ENCODE results near the gene SLC15A3.
"Not testable (repeated sequence)": the region's sequence is repeated elsewhere in the genome, so short reads cannot be mapped to it uniquely, and the experiment has no call there.

The SLC15A3 gene

GRCh38 chr11:60912851-60913528 is 39.0 kb downstream of the SLC15A3 start:
- peak in 1 of 2 experiments; percentile 32 for DNase-seq

DNA sequence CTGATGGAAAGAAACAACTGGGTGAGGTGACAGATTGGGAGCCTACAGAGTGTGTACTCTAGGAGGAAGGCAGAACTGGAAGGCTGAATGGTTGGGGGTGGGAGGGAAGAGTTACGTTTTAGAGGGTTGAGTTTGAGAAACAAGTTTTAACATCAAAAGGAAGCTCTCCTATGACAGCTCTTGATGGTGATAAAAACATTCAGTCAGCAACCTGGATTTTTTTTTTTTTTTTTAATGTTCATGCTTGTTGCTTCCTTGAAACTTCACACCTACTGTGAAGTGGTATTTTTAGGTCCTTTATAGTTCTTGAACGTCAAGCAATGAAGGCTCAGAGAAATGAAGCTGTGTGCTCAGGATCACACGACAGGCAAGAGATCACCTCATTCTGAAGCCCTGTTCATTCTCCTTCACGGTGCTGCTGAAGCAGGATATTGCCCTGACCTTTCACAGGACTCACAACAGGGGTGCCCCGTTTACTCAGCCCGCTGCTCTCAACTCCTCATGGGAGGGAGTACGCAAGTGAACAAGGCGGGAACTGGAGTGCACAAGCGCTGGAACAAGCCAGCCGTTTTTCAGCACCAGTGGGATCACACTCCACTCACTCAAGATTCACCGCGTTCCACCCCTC is 39.6 kb downstream of the SLC15A3 start:
- no peak for DNase-seq

DNA sequence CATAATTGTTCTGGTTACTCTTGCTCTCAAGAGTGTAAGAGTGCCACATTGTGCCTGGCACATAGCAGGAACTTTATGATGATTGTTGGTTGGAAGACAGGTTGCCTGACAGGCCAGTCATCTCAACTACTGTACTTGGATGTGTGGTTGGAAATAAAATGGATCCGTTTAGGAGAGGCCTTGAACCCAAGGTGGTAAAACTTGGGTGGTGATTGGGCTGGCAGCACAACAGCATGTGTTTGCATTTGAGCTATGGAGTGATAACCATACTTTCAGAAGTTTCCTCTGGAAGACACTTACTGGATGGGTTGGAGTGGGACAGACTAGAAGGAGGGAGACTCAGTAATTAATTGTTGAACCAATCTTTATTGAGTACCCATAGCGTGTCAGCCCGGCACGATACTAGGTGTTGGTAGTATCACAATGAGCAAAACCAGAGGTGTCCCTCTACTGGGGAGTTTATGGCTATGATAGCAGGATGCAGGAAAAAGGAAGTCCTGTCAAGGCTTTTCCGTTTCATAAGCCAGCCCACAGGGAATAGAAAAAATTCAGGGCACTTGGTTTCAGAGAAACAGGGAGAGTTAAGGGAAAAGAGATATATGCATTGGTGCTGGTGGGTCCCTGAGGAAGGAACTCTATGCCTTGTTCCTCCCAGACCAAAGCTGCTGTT is 41.1 kb downstream of the SLC15A3 start:
- DNase-seq, result no peak

GRCh38 chr11:60910281-60910687 is 41.7 kb downstream of the SLC15A3 start:
- no peak for DNase-seq

DNA sequence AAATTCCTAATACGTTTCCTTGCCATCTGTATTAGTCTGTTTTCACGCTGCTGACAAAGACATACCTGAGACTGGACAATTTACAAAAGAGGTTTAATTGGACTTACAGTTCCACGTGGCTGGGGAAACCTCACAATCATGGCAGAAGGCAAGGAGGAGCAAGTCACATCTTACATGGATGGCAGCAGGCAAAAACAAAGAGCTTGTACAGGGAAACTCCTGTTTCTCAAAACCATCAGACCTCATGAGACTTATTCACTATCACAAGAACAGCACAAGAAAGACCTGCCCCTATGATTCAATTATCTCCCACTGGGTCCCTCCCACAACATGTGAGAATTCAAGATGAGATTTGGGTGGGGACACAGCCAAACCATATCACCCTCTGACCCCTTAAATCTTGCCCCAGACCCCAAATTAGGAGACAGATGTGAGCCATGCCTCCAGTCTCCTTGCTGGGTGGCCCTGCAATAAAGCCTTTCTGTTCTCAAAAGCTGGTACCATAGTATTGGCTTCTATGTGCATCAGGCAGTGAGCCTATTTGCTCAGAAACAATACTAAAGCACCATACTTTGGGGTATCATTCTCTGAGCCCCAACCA is 42.2 kb downstream of the SLC15A3 start:
- DNase-seq, result not testable (repeated sequence)

DNA sequence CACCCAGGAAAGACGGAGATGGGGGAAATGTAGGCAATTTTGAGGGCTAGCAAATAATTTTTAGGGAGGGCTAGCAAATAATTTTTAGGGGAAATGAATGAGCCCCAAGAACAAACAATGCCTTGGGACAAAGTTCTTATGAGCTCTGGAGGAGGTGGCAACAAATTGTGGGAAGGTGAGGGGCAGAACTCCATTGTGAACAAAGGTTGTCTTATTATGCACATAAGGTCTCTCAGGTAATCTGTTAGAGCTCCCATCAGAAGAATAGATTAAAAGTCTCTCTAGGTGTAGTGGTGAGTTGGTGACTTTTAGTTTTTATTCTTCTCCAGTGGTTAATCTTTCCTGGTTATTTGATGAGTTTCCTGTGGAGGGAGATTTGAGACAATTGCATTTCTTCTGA is 43.2 kb downstream of the SLC15A3 start:
- DNase-seq, result no peak

GRCh38 chr11:60906132-60906972 is 45.6 kb downstream of the SLC15A3 start, which contains the start of gene PRPF19:
PRPF19 (minus strand) TSS chr11:60906585; CDS start chr11:60906382, 203 bp downstream.
- peak; percentile 98 for DNase-seq

DNA sequence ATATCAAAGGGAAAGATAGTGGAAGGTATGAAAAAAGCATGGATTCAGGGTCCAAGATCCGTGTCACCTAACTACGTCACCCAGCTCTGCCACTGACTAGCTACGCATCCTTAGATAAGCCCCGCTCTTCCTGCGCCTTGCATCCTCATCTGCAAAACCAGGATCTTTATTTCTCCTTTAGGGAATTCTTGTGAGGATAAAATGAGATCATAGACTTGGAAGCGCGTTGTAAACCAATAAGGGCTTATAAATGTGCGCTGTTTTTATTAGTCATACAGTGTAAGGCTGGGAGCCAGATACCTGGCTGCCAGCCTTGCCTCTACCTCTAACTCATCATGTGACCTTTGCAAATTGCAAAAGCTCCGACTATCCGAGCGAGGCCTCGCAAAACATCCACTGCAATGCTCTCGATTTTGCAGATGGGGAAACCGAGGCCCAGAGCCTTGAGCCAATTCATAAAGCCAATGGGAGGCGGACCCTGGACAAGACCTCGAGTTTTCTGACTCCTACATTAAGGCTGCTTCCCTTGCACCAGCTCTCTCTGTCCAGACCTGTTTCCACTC is 46.3 kb downstream of the SLC15A3 start:
- no peak for DNase-seq

GRCh38 chr11:60905047-60905446 is 46.9 kb downstream of the SLC15A3 start:
- DNase-seq, result no peak

GRCh38 chr11:60902625-60903024 is 49.4 kb downstream of the SLC15A3 start:
- no peak for DNase-seq

GRCh38 chr11:60900673-60901404 is 51.1 kb downstream of the SLC15A3 start:
- no peak for DNase-seq

GRCh38 chr11:60899977-60900376 is 52.0 kb downstream of the SLC15A3 start:
- DNase-seq, result no peak

DNA sequence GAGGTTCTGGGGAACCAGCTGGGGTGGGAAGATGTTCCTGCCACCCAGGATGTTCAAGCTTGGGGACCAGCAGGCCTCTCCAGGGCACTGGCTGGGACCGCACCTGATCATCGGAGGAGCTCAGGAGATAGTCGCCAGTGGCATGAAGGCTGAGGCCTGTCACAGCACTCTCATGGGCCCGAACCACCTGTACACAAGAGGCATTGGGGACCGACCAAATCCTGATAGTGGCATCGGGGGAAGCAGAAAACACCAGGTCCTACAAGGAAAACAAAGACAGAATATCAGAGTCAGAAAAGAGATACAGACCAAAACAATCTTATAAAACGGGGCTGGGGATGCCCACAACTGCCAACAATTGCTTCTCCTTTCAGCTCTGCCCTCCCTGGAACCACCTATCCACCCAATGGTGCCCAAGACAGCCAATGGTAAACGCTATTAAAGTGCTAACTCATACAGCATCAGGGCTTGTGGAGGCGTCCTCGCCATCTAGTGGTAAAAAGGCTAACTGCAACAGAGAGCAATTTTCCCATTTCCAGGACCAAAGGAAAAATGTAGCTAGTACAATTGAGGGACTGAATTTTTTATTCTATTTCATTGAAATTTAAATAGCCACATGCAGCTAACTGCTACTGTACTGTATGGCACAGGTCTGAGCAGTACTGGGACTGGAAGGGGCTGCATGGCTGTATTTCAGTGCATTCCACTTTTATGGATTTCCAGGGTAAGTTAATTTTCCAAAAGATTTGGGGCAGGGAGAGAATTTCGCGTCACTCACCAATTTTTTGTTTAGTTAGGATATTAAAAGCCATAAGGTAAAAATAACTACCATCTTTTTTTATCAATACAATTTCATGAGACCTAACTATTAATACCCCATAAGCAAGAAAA is 52.7 kb downstream of the SLC15A3 start:
- DNase-seq, result peak; percentile 39 to 70

- no peak for DNase-seq
Measured at GRCh38 chr11:60897496-60897895, 54.5 kb downstream of the SLC15A3 start.

- DNase-seq, result no peak
Measured at GRCh38 chr11:60895687-60896086, 56.3 kb downstream of the SLC15A3 start.

- no peak for DNase-seq
Measured at GRCh38 chr11:60891103-60891741, 60.8 kb downstream of the SLC15A3 start.

DNA sequence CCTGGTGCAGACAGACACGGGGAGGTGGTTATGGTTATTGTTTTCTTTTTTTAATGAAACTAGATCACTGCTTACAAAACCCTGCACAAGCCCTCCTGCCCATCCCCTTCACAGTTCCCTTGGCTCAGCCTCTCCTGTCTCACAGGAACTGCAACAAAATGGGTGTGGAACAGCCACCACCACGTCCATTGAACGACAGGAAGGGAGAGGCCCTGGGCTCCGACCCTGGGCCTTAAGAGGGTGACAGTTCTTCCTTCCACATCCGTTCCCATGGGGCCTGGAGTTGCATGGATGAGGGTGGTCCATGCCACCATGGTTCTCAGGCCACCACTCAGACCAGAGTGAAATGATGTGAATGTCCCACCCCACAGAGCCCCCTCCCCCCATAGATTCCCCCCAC is 61.3 kb downstream of the SLC15A3 start:
- DNase-seq, result no peak

DNA sequence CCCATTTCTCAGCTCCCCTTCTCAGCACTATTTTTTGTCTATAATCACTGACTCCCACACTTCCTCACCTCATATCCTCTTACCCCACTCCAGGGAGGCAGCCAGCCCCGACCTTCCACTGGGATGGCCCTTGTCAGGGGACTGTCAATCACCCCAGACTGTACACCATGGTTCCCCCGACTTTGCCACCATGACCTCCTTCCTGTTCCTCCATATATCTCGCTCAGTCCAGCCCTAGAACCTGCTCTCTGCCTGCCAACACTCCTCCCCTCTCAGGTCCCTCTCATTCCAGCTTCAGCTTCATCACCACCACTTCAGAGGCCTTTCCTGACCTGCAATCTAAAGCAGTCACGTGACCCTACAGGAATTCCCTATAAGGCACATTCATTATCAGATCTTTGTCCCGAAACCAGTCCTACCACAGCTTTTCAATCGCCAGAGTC is 62.1 kb downstream of the SLC15A3 start:
- DNase-seq, result no peak

- no peak for DNase-seq
Measured at GRCh38 chr11:60887556-60887955, 64.4 kb downstream of the SLC15A3 start.
